Neural cell (in vitro differentiated cells): ENCODE measurements around the gene PRF1.

Experiments
- EP300 ChIP-seq: fragments of 450-650 bp; conservative IDR thresholded peaks from 2 replicates; pipeline ENCODE4 v1.6.1; 2014; ENCODE audit warnings: antibody characterized with exemption, mild to moderate bottlenecking, moderate library complexity; ENCODE audit not compliant: poor library complexity, severe bottlenecking
- EZH2 ChIP-seq: fragments of 200-600, 300-800 bp; shearing (Covaris generic), sonication (generic); IDR thresholded peaks from 2 replicates; pipeline ENCODE4 v1.6.1; 2014; ENCODE audit warnings: antibody characterized with exemption, low read length, borderline replicate concordance, mild to moderate bottlenecking; ENCODE audit not compliant: insufficient read depth, poor library complexity, severe bottlenecking
- MXI1 ChIP-seq: fragments of 450-650 bp; conservative IDR thresholded peaks from 2 replicates; pipeline ENCODE4 v1.6.1; 2014; ENCODE audit warnings: antibody characterized with exemption, mild to moderate bottlenecking; ENCODE audit not compliant: poor library complexity, severe bottlenecking
- RAD21 ChIP-seq: fragments of 450-650 bp; conservative IDR thresholded peaks from 2 replicates; pipeline ENCODE4 v1.6.1; 2014; ENCODE audit warnings: antibody characterized with exemption, mild to moderate bottlenecking, moderate library complexity
- SMC3 ChIP-seq: fragments of 450-650 bp; conservative IDR thresholded peaks from 2 replicates; pipeline ENCODE4 v1.6.1; 2014; ENCODE audit warnings: antibody characterized with exemption, mild to moderate bottlenecking, moderate library complexity; ENCODE audit not compliant: poor library complexity
- TAF1 ChIP-seq: IDR thresholded peaks from 2 replicates; pipeline ENCODE4 v1.6.1; 2012; ENCODE audit warnings: low read depth
- TF ChIP-seq, protein P1 (sequence below): IDR thresholded peaks from 2 replicates; pipeline ENCODE4 v1.6.1; 2012; ENCODE audit warnings: borderline replicate concordance
- TF ChIP-seq, protein P2 (sequence below): fragments of 450-650 bp; IDR thresholded peaks from 2 replicates; pipeline ENCODE4 v1.5.1; 2014; ENCODE audit warnings: antibody characterized with exemption, mild to moderate bottlenecking, moderate library complexity; ENCODE audit not compliant: poor library complexity, severe bottlenecking

DNA sequence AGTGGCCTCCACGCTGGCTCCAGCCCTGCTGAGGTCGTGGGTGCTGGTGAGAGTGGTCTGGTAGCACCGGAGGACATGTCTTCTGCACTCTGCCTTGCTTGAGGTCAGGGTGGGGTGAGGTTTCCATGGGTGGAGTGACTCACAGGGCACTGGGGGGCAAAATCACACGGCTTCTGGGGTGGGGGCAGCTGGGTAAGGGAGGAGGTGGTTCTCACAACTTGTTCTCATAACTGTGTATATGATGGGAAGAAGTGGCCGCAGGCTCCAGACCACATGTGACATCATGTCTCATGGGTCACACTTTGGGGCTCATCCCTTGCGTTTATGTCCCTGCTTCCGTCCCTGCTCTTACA is 884 bp upstream of the PRF1 start:
- TF ChIP-seq, protein P1, sequence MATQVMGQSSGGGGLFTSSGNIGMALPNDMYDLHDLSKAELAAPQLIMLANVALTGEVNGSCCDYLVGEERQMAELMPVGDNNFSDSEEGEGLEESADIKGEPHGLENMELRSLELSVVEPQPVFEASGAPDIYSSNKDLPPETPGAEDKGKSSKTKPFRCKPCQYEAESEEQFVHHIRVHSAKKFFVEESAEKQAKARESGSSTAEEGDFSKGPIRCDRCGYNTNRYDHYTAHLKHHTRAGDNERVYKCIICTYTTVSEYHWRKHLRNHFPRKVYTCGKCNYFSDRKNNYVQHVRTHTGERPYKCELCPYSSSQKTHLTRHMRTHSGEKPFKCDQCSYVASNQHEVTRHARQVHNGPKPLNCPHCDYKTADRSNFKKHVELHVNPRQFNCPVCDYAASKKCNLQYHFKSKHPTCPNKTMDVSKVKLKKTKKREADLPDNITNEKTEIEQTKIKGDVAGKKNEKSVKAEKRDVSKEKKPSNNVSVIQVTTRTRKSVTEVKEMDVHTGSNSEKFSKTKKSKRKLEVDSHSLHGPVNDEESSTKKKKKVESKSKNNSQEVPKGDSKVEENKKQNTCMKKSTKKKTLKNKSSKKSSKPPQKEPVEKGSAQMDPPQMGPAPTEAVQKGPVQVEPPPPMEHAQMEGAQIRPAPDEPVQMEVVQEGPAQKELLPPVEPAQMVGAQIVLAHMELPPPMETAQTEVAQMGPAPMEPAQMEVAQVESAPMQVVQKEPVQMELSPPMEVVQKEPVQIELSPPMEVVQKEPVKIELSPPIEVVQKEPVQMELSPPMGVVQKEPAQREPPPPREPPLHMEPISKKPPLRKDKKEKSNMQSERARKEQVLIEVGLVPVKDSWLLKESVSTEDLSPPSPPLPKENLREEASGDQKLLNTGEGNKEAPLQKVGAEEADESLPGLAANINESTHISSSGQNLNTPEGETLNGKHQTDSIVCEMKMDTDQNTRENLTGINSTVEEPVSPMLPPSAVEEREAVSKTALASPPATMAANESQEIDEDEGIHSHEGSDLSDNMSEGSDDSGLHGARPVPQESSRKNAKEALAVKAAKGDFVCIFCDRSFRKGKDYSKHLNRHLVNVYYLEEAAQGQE: no peak
- TF ChIP-seq, protein P2, sequence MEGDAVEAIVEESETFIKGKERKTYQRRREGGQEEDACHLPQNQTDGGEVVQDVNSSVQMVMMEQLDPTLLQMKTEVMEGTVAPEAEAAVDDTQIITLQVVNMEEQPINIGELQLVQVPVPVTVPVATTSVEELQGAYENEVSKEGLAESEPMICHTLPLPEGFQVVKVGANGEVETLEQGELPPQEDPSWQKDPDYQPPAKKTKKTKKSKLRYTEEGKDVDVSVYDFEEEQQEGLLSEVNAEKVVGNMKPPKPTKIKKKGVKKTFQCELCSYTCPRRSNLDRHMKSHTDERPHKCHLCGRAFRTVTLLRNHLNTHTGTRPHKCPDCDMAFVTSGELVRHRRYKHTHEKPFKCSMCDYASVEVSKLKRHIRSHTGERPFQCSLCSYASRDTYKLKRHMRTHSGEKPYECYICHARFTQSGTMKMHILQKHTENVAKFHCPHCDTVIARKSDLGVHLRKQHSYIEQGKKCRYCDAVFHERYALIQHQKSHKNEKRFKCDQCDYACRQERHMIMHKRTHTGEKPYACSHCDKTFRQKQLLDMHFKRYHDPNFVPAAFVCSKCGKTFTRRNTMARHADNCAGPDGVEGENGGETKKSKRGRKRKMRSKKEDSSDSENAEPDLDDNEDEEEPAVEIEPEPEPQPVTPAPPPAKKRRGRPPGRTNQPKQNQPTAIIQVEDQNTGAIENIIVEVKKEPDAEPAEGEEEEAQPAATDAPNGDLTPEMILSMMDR: no peak
- TF ChIP-seq EZH2: no peak
- no peak for TF ChIP-seq EP300
- TF ChIP-seq RAD21: no peak
- TF ChIP-seq MXI1: no peak
- TF ChIP-seq TAF1: no peak
- TF ChIP-seq SMC3: no peak
